IMR-90 (cell line): ENCODE results near the gene STX4. TPM values are rescaled to one million over a fixed set of nuclear protein-coding genes. Genes with fewer than 3 reads are reported as not detected.

Experiments used
- ATAC-seq: fragments of 200-7000 bp; cut with Tn5 transposase; 2 replicates; pipeline ENCODE4 v1.9.1; 2020; ENCODE audit warnings: low read depth, mild to moderate bottlenecking, moderate library complexity
- BruUV-seq: library from RNA; stranded (reverse); fragments of 400-500 nt; replicated peaks from 2 replicates; lab custom pipeline; 2021; lab: Mats Ljungman, UMichigan
- CTCF ChIA-PET: fragments of 300-600 bp; formaldehyde crosslinking; extraction: SDS; loops from one replicate; lab custom pipeline; 2021; ENCODE audit warnings: antibody characterized with exemption; lab: Yijun Ruan, JAX
- POLR2A ChIA-PET: fragments of 300-600 bp; sonication (Branson Sonifier 250); formaldehyde crosslinking; loops from one replicate; lab custom pipeline; 2022; ENCODE audit warnings: antibody characterized with exemption; ENCODE audit not compliant: unreplicated experiment; lab: Charles Lee
- DNase-seq: peaks from one replicate; pipeline ENCODE4 v3.0.0; 2013
- H2AFZ ChIP-seq: replicated peaks from 2 replicates; pipeline ENCODE3; 2013; ENCODE audit warnings: low read length, mild to moderate bottlenecking; ENCODE audit not compliant: poor library complexity
- H2AK5ac ChIP-seq: 2 replicates; pipeline ENCODE4 v1.6.1; 2013; ENCODE audit warnings: low read depth, low read length, inconsistent platforms
- H2AK9ac ChIP-seq: replicated peaks from 2 replicates; pipeline ENCODE3; 2013; ENCODE audit warnings: mild to moderate bottlenecking, low read depth, low read length, moderate library complexity; ENCODE audit not compliant: poor library complexity
- H2BK120ac ChIP-seq: 2 replicates; pipeline ENCODE4 v1.6.1; 2013; ENCODE audit warnings: low read depth, low read length, inconsistent platforms
- H2BK15ac ChIP-seq: 3 replicates; pipeline ENCODE4 v1.6.1; 2013; ENCODE audit warnings: low read depth, low read length, inconsistent platforms
- H2BK20ac ChIP-seq: 2 replicates; pipeline ENCODE4 v1.6.1; 2013; ENCODE audit warnings: low read depth, mild to moderate bottlenecking, inconsistent platforms, low read length, moderate library complexity
- H2BK5ac ChIP-seq: 2 replicates; pipeline ENCODE4 v1.6.1; 2013; ENCODE audit warnings: mild to moderate bottlenecking, low read depth, low read length, inconsistent platforms; ENCODE audit not compliant: poor library complexity, severe bottlenecking
- H3K14ac ChIP-seq: replicated peaks from 2 replicates; pipeline ENCODE4 v1.6.1; 2013; ENCODE audit warnings: low read depth, low read length, inconsistent platforms
- H3K18ac ChIP-seq: 2 replicates; pipeline ENCODE4 v1.6.1; 2013; ENCODE audit warnings: low read depth, low read length, control low read depth
- H3K23ac ChIP-seq: 2 replicates; pipeline ENCODE4 v1.6.1; 2013; ENCODE audit warnings: low read depth, low read length, inconsistent platforms
- H3K27ac ChIP-seq: 2 replicates; pipeline ENCODE4 v1.5.1; 2013; ENCODE audit warnings: mild to moderate bottlenecking, control low read depth, low read length; ENCODE audit not compliant: insufficient read depth
- H3K27me3 ChIP-seq: 2 replicates; pipeline ENCODE4 v1.6.1; 2013; ENCODE audit warnings: low read length; ENCODE audit not compliant: control insufficient read depth, insufficient read depth
- H3K36me3 ChIP-seq: 2 replicates; pipeline ENCODE4 v1.6.1; 2013; ENCODE audit warnings: low read length, mixed read lengths; ENCODE audit not compliant: control insufficient read depth, insufficient read depth
- H3K4ac ChIP-seq: 2 replicates; pipeline ENCODE4 v1.6.1; 2013; ENCODE audit warnings: low read depth, low read length, inconsistent platforms
- H3K4me1 ChIP-seq: 2 replicates; pipeline ENCODE4 v1.6.1; 2013; ENCODE audit warnings: low read length, mixed read lengths; ENCODE audit not compliant: control insufficient read depth, insufficient read depth
- H3K4me2 ChIP-seq: 2 replicates; pipeline ENCODE4 v1.6.1; 2013; ENCODE audit warnings: low read depth, mild to moderate bottlenecking, control low read depth, low read length, moderate library complexity
- H3K4me3 ChIP-seq: 2 replicates; pipeline ENCODE4 v1.5.1; 2013; ENCODE audit warnings: low read depth, mild to moderate bottlenecking, control low read depth, low read length, moderate library complexity; ENCODE audit not compliant: insufficient read depth
- H3K56ac ChIP-seq: 2 replicates; pipeline ENCODE4 v1.6.1; 2013; ENCODE audit warnings: low read length, inconsistent platforms; ENCODE audit not compliant: insufficient read depth; ENCODE audit errors: extremely low read depth
- H3K79me1 ChIP-seq, 2 experiments: 2 replicates each; pipeline ENCODE4 v1.6.1; 2013; ENCODE audit warnings: low read length in 2 of 2, inconsistent platforms in 1 of 2, low read depth in 1 of 2
- H3K9ac ChIP-seq: 2 replicates; pipeline ENCODE4 v1.6.1; 2013; ENCODE audit warnings: low read depth, low read length, control low read depth
- H3K9me1 ChIP-seq: 2 replicates; pipeline ENCODE4 v1.6.1; 2013; ENCODE audit warnings: low read length, inconsistent platforms; ENCODE audit not compliant: insufficient read depth
- H3K9me3 ChIP-seq: 2 replicates; pipeline ENCODE4 v1.6.1; 2013; ENCODE audit warnings: low read length; ENCODE audit not compliant: control insufficient read depth, insufficient read depth
- H4K20me1 ChIP-seq: 2 replicates; pipeline ENCODE4 v1.6.1; 2013; ENCODE audit warnings: low read length, inconsistent platforms; ENCODE audit not compliant: insufficient read depth
- H4K5ac ChIP-seq: 2 replicates; pipeline ENCODE4 v1.6.1; 2013; ENCODE audit warnings: mild to moderate bottlenecking, low read depth, low read length, control low read depth
- H4K8ac ChIP-seq, 2 experiments: 2 replicates each; pipeline ENCODE4 v1.6.1; 2013; ENCODE audit warnings: low read depth in 2 of 2, low read length in 2 of 2, control low read depth in 1 of 2, inconsistent platforms in 1 of 2
- H4K91ac ChIP-seq: 2 replicates; pipeline ENCODE4 v1.6.1; 2013; ENCODE audit warnings: low read depth, low read length, inconsistent platforms; ENCODE audit not compliant: insufficient read depth
- BHLHE40 ChIP-seq: fragments of 150-350 bp; IDR thresholded peaks from 2 replicates; pipeline ENCODE4 v1.6.1; 2016; ENCODE audit warnings: mild to moderate bottlenecking, low read depth, low read length
- CEBPB ChIP-seq: IDR thresholded peaks from 2 replicates; pipeline ENCODE4 v1.6.1; 2012; ENCODE audit warnings: low read depth, low read length, improper control_type of control experiment
- RAD21 ChIP-seq: IDR thresholded peaks from 2 replicates; pipeline ENCODE4 v1.6.1; 2012; ENCODE audit warnings: low read length, improper control_type of control experiment
- WGBS, 2 experiments: methylation state at CpG; one replicate each; pipeline versions ENCODE4 v1.1.5 to v1.1.7; 2013; ENCODE audit warnings: missing lambda C conversion rate in 2 of 2; ENCODE audit not compliant: insufficient read length in 1 of 2; ENCODE audit errors: extremely low coverage in 2 of 2; 5-methylcytosine and 5-hydroxymethylcytosine counted together
- dilution Hi-C: fragments of 300-500 bp; cut with HindIII; formaldehyde crosslinking; loops from one replicate; pipeline ENCODE4 v1.14.3; 2018; ENCODE audit warnings: low sequenced_read_pairs; ENCODE audit not compliant: unreplicated experiment
- in situ Hi-C: fragments of 300-500 bp; cut with MboI; formaldehyde crosslinking; loops from 3 replicates; pipeline ENCODE4 v1.14.3; 2019; ENCODE audit warnings: low sequenced_read_pairs, inconsistent platforms, mixed read lengths
- intact Hi-C: fragments of 100-400 bp; cut with micrococcal nuclease; formaldehyde crosslinking; loops from 2 replicates; pipeline ENCODE4 v1.10.0; 2022
- polyA plus RNA-seq, 3 experiments: library from polyadenylated mRNA; depleted of rRNA; stranded (reverse); fragments of >200 nt; gene quantifications; 2 replicates each; pipeline ENCODE4 v1.2.3, GENCODE V29; 2012; ENCODE audit warnings: low replicate concordance in 1 of 3
- total RNA-seq: library from RNA; depleted of rRNA; stranded (reverse); fragments of >200 nt; gene quantifications from 2 replicates; pipeline ENCODE4 v1.2.3, GENCODE V29; 2012

STX4 gene
- total and polyA plus RNA-seq, 2 of the 4 experiments (the other 2 are of a cell fraction): 23.5 to 67.9 TPM

GRCh38 chr16:30985401-30986128 is 47.8 kb upstream of the STX4 start:
- H3K14ac ChIP-seq: peak overlapping the region; percentile 91; the same call in 1 of the 2 replicates
- peak overlapping the region; percentile 94 for H3K4ac ChIP-seq
- H4K5ac ChIP-seq: peak overlapping the region; percentile 80
- ATAC-seq (peak; percentile 10), DNase-seq (no peak)
- H3K18ac ChIP-seq: peak overlapping the region; percentile 29
- 0 out of 2 replicates have a peak overlapping the region, but pooled peaks have one; percentile 1 for H2BK20ac ChIP-seq
- WGBS, 2 experiments: 76% methylated on average over 5 of the region's 20 CpGs; no CpG with 5 or more reads in 1 of the 2 experiments
- peak overlapping the region; percentile 78 for H2AK5ac ChIP-seq
- peaks cover 25% of the 10 kb centered on the region for H3K36me3 ChIP-seq
- H3K23ac ChIP-seq: peak overlapping the region; percentile 80; the same call in 1 of the 2 replicates
- H3K27ac ChIP-seq: peak overlapping the region; percentile 40
- peak overlapping the region; percentile 47 for H3K4me3 ChIP-seq
- H3K4me1 ChIP-seq: peaks cover 8% of the 10 kb centered on the region
- peak overlapping the region; percentile 75 to 98 for H4K8ac ChIP-seq
- peak overlapping the region; percentile 58; the same call in 1 of the 3 replicates for H2BK15ac ChIP-seq
- peak overlapping the region; percentile 94 for H4K91ac ChIP-seq
- CTCF ChIA-PET: interaction anchor here (0.5 kb wide), 1 partner anchor 30 kb away, joined by 4 read pairs; no protein-coding TSS in a partner anchor
- H3K9me1 ChIP-seq: no peaks in the 10 kb centered on the region; the same call in none of the 2 replicates
- H2BK120ac ChIP-seq: peak overlapping the region; percentile 32; the same call in 1 of the 2 replicates
- no peaks in the 10 kb centered on the region for H3K9me3 ChIP-seq
- peak overlapping the region; percentile 85 for H3K4me2 ChIP-seq
- H3K9ac ChIP-seq: peak overlapping the region; percentile 56
- POLR2A ChIA-PET: interaction anchor here (1.0 kb wide), 1 partner anchor 156 kb away, joined by 3 read pairs; no protein-coding TSS in a partner anchor
- no peak overlapping the region for H3K56ac ChIP-seq
- peaks cover 0 to 16% of the 10 kb centered on the region in 2 experiments; a peak in 2 of 4 replicates for H3K79me1 ChIP-seq
- TF ChIP-seq CEBPB (no peak), BHLHE40 (peak; percentile 50; the same call in 1 of the 2 replicates), RAD21 (peak; percentile 33)
- no peaks in the 10 kb centered on the region for H4K20me1 ChIP-seq
- intact Hi-C loops (loop anchor here (1.0 to 2.0 kb wide), 4 partner anchors 48 to 157 kb away; partner anchors contain the start of genes STX4, VKORC1, ZNF646 and ZNF668), in situ Hi-C loops (loop anchor here (10.0 to 25.0 kb wide), 3 partner anchors 99 to 879 kb away; partner anchors contain the start of gene PRSS53), dilution Hi-C loops (no loop called here)
- H2AFZ ChIP-seq: peak overlapping the region; percentile 93
- H3K27me3 ChIP-seq: no peaks in the 10 kb centered on the region
- H2AK9ac ChIP-seq: peak overlapping the region; percentile 98
- H2BK5ac ChIP-seq: peak overlapping the region; percentile 63
- no TSS peak for BruUV-seq
